ENCODE data around the gene GRIA4.
"Not testable (repeated sequence)": the region's sequence is repeated elsewhere in the genome, so short reads cannot be mapped to it uniquely, and the experiment has no call there.

Gene GRIA4

GRCh38 chr11:105723269-105723668 lies 113.4 kb downstream of the GRIA4 start:
- no peak for DNase-seq

DNA sequence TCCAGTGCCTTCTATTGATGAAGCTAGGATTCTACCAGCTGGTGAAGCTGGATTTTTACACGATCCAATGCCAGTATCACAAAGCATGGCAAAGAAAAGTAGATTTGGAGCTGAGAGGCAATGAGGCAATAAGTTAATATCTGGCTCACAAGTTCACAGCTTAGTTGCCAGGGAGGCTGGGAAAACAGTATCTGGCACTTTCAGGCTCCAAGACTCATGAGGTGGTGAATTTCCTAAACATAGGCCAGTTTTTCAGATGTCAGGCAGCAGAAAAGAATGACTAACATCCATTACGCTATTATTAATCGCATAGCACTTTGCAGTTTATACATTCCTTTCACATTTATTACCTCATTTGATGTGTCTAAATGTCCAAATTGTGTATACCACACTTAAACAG lies 122.7 kb downstream of the GRIA4 start:
- no peak for DNase-seq

DNA sequence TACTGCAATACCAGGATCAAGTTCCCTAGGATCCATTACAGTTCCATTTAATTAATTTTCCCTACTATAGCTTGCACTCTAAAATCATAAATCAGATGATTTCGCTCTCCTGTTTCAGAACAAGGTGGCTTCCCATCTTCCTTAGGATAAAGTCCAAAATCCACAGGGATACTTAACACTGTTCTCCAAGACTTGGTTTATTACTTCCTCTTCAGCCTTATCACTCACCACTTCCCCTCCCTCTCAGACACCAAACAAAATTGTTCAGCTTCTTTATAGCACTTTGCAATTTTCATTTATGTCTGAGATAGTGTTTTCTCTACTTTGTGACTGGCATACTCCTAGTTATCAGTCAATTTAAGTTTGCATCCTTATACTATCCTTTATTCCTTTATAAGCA lies 124.6 kb downstream of the GRIA4 start:
- no peak for DNase-seq

DNA sequence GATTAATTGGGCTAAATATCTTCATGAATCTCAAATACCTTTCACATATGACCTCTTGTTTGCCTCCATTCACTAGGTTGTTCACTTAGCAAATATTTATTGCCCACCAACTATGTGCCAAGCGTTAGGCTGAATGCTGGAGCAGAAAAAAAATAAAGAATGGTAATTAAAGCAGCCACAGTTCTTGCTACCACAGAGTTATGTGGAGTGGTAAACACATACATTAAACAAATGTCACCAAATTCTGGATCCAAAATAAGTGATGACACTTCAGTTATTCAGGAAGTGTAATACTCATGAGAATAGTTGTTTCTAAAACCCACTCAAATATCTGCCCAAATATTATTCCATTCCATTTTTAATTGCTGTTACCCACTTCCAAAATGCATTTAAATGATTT lies 128.4 kb downstream of the GRIA4 start:
- DNase-seq = no peak

- DNase-seq = no peak
These were observed 129.3 kb downstream of the GRIA4 start for GRCh38 chr11:105738986-105739795.

DNA sequence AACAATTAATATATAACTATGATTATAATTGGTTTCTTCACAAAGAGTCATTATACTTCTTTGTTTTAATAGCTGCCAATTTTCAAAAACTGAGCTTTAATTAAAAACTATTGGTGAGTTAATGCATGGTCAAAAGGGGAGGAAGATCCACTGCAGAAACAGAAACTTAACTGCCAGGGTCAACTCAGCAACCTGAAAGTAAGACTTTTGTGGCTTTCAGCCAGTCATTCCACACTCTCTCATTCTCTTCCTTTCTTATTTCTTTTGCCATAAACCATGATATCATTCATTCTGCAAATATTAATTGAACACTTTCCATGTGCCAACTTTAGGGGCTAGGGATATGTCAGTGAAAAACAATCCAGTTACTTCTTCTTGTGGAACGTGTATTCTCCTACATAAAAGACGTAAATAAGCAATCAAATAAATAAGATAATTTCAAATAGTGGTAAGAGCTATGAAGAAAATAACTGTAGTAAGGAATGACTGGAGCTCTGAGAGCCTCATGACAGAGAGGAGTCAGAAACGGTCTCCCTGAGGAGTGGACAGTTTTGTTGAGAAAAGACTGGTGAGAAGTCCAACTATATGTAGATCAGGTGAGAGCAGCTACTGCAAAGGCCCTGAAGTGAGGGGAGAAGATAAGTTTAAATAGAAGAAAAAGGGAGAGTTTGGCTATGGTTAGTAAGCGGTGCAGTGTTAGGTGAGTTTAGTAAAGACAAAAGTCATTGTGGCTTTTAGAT lies 130.5 kb downstream of the GRIA4 start:
- no peak for DNase-seq

- DNase-seq = no peak
These were observed 131.7 kb downstream of the GRIA4 start for GRCh38 chr11:105741488-105742020.

- DNase-seq = no peak
These were observed 144.4 kb downstream of the GRIA4 start for GRCh38 chr11:105754260-105754659.

DNA sequence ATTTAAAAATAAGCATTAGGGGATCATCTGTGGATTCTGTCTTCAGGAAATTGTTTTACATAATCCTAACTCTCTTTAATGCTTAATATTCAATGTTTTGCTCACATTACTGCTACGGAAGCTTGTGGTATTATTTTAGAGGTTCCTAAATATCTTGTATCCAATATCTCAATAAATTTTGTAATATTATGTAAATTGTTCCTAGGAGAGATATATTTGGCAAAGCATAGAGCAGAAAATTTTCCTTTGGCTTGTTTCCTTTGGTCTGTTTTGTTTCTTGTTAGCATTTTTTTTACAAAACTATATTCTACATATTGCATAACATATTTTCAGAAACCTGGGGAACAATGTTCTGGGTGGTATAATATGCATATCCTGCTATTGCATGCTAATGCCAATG lies 144.8 kb downstream of the GRIA4 start:
- no peak for DNase-seq

DNA sequence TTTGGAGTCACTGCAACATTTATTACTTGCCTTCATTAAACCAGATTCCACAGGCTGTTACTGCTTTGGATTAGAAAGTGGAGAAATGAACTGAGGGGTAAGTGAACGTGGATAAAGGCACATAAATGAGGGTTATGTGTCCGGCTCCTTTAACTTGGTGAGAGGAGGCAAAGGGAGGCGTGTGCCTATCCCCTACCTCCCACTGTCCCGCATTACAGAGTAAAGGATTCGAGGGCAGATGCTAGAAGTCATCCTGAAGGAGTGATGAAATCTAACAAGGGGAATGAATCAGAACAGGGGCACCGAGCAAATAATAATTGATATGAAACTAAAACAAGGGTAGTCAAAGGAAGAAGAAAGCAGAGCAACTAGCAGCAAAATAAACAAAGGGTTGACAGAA lies 147.2 kb downstream of the GRIA4 start:
- DNase-seq = no peak

DNA sequence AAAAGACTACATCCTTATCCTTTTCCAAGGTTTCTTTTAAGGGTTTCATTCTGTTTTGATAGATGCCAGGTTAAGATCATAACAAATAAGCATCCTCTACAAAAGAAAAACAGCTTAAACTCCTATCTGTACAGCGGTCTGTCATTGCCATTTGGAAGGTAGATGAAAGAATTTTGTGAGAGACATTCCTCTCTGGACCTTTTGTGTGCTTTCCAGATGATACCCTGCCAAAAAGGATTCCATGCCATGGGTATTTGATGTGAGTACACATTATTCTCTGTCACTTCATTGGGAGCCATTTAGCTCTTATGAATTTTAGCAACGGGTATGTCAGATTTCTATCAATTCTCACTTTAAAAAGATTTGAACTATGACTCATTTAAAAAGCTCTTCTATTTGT lies 153.7 kb downstream of the GRIA4 start:
- no peak for DNase-seq

DNA sequence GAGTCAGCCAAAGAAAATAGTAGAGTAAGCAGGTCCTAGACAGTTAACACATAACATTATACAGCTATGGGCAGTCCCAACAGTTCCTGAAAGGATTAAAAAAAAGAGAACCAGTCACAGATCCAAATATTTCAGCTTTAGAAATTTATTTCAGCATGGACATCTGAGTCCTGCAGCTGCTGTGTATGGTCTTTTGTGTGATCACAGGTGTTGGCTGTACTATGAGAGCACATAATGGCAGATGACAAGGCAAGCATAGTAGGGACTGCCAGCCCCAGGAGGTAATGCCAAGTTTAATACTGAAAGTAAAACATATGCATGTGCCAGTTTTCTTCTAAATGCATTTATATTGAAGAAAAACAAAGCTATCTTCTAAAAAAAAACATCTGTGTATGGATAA lies 158.1 kb downstream of the GRIA4 start:
- DNase-seq = no peak

GRCh38 chr11:105769627-105770026 lies 159.8 kb downstream of the GRIA4 start:
- no peak for DNase-seq

GRCh38 chr11:105773452-105773851 lies 163.6 kb downstream of the GRIA4 start:
- DNase-seq = not testable (repeated sequence)

DNA sequence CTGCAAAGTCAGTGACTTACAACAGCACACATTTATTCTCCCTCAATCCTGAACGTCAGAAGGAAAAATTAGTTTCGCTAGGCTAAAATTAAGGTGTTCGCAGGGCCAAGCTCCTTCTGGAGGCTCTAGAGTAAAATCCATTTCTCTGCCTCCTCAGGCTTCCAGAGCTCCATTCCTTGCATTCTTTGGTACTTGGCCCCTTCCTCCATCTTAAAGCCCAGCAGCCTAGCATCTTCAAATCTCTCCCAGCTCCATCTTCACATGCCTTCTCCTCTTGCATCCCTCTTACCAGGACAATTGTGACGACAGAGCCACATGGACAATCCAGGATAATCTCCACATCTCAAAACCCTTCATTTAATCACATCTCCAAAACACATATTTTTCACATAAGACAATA lies 165.0 kb downstream of the GRIA4 start:
- DNase-seq = no peak

DNA sequence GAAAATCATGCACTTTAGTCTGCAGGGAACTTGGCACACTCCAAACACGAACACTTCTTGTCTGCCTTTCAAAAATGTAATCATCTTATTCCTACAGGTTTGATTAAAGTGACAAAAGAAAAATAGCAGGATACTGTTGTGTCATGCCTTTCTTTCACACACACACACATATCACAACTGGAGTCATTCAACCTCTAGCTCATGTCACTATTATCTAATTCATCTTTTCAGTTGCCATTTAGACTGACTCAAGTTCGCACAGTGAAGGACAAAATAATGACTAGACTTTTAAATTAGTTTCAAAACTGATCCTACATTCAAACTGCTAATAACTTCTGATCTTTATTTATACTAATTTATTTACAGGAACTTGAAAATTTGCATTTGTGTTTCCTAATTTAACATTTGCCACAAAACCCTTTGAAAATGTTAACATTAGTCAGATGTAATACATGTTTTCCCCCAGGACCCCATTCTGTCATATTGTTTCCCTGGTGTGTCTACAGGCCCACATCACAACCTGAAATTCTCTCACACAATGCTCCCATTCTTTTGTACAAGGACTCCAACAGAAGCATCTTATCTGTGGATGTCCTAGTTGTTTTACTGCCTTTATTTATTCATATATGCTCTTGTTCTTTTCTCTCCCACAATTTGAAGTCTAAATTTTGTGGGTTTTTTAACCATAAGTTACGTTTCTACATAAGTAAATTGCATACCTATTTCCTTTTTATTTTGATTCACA lies 171.1 kb downstream of the GRIA4 start:
- no peak for DNase-seq

GRCh38 chr11:105781807-105782206 lies 171.9 kb downstream of the GRIA4 start:
- DNase-seq = no peak

- no peak for DNase-seq
These were observed 173.3 kb downstream of the GRIA4 start for GRCh38 chr11:105783216-105783615.

- DNase-seq = not testable (repeated sequence)
These were observed 176.0 kb downstream of the GRIA4 start for GRCh38 chr11:105785850-105786249.

- DNase-seq = no peak
These were observed 176.9 kb downstream of the GRIA4 start for GRCh38 chr11:105786741-105787140.

GRCh38 chr11:105789579-105790420 lies 179.9 kb downstream of the GRIA4 start:
- no peak for DNase-seq

DNA sequence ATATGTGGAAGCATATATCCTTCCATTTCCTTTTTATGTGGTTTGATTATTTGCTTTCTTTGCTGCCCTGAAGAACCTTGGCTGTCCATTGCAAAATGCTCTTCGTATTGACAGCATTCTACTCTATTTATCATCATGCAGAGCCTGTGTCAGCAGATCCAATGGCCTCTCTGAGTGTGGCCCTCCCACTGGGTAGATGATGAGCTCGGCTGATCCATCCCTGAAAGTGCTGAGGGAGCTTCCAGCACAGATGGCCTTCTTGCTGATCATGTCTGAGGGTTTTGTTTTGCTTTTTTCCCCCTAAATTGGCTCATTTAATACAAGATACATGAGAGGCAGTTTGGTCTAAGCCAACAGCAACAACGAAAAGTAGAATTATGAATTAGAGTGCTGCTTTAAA lies 181.0 kb downstream of the GRIA4 start:
- DNase-seq = no peak

Measured in cortex of kidney (tissue), 1 donor.